K562 (cell line): Measurements from ENCODE around the gene TMIGD2. TPM values are rescaled to one million over a fixed set of nuclear protein-coding genes. Genes with fewer than 3 reads are reported as not detected.

Experiments used
- COPS2 ChIP-seq: fragments of 450-650 bp; conservative IDR thresholded peaks from 2 replicates; pipeline ENCODE4 v1.6.1; 2016; ENCODE audit warnings: mild to moderate bottlenecking, moderate library complexity
- HEY1 ChIP-seq: fragments of 250-450 bp; sonication (Bioruptor Pico); IDR thresholded peaks from 2 replicates; pipeline ENCODE4 v1.5.0; 2020; ENCODE audit warnings: mild to moderate bottlenecking, moderate library complexity, borderline replicate concordance
- JUN ChIP-seq, 2 experiments: sonication (generic) in 1 of 2; formaldehyde crosslinking in 1 of 2; IDR thresholded peaks; 2 replicates each; pipeline versions ENCODE4 v1.6.1 to v1.8.0; 2012 to 2022; ENCODE audit warnings: borderline replicate concordance in 2 of 2, mild to moderate bottlenecking in 2 of 2, improper control_type of control experiment in 1 of 2, low read depth in 1 of 2, low read length in 1 of 2, missing genetic modification reagents in 1 of 2
- JUNB ChIP-seq: fragments of 450-650 bp; formaldehyde crosslinking; conservative IDR thresholded peaks from 2 replicates; pipeline ENCODE4 v1.4.0; 2020; ENCODE audit warnings: mild to moderate bottlenecking
- KAT8 ChIP-seq: fragments of 450-650 bp; IDR thresholded peaks from 2 replicates; pipeline ENCODE4 v1.6.1; 2016; ENCODE audit warnings: low read depth, mild to moderate bottlenecking
- MLX ChIP-seq, 2 experiments: fragments of 450-650 bp in 1 of 2; sonication (generic) in 1 of 2; formaldehyde crosslinking; conservative IDR thresholded peaks; 2 replicates each; pipeline versions ENCODE4 v1.4.0 to v1.8.1; 2020 to 2022; ENCODE audit warnings: mild to moderate bottlenecking in 1 of 2, missing genetic modification reagents in 1 of 2
- NCOR1 ChIP-seq: fragments of 450-650 bp; IDR thresholded peaks from 2 replicates; pipeline ENCODE4 v1.6.1; 2016; ENCODE audit warnings: mild to moderate bottlenecking, moderate library complexity
- NFRKB ChIP-seq: fragments of 450-650 bp; IDR thresholded peaks from 2 replicates; pipeline ENCODE4 v1.6.1; 2016; ENCODE audit warnings: low read depth
- PCBP1 ChIP-seq: fragments of 200-400 bp; formaldehyde crosslinking; IDR thresholded peaks from 2 replicates; pipeline ENCODE4 v1.6.1; 2018; ENCODE audit warnings: mild to moderate bottlenecking, low read depth, low read length; ENCODE audit not compliant: poor library complexity, severe bottlenecking
- RNF2 ChIP-seq: sonication (generic); IDR thresholded peaks from 2 replicates; pipeline ENCODE4 v1.6.1; 2016
- RUNX1 ChIP-seq: sonication (generic); IDR thresholded peaks from 2 replicates; pipeline ENCODE4 v1.6.1; 2016; ENCODE audit warnings: antibody characterized with exemption, low read depth
- SMC3 ChIP-seq: conservative IDR thresholded peaks from 2 replicates; pipeline ENCODE4 v1.6.1; 2011; ENCODE audit warnings: low read depth, low read length, improper control_type of control experiment; ENCODE audit not compliant: insufficient read depth
- XRCC5 ChIP-seq: fragments of 200-400 bp; formaldehyde crosslinking; IDR thresholded peaks from 2 replicates; pipeline ENCODE4 v1.6.1; 2017; ENCODE audit warnings: low read depth, mild to moderate bottlenecking, low read length
- ZFP36 ChIP-seq: fragments of 150-350 bp; IDR thresholded peaks from 2 replicates; pipeline ENCODE4 v1.6.1; 2018; ENCODE audit warnings: low read length, low read depth; ENCODE audit not compliant: partially characterized antibody
- ZNF165 ChIP-seq: fragments of 250-450 bp; sonication (Bioruptor Pico); IDR thresholded peaks from 2 replicates; pipeline ENCODE4 v1.4.0; 2020; ENCODE audit warnings: borderline replicate concordance
- ZNF354B ChIP-seq: fragments of 250-450 bp; sonication (Bioruptor Pico); IDR thresholded peaks from 2 replicates; pipeline ENCODE4 v1.4.0; 2020
- ZNF75A ChIP-seq: fragments of 450-650 bp; formaldehyde crosslinking; IDR thresholded peaks from 2 replicates; pipeline ENCODE4 v1.4.0; 2020; ENCODE audit warnings: mild to moderate bottlenecking
- polyA plus RNA-seq, 8 experiments: library from polyadenylated mRNA; depleted of rRNA in 4 of 8; stranded (reverse) in 5 of 8; unstranded in 3 of 8; fragments of >200 nt; fragmentation: Nextera tagmentation in 2 of 8; fragmentation: Illumina TruSeq in 1 of 8; extraction: Ambion mirVana in 2 of 8; extraction: Trizol in 1 of 8; gene quantifications; 2 replicates each; pipeline versions ENCODE4 v1.2.1 to v1.2.3, GENCODE V29; 2011 to 2014; ENCODE audit warnings: inconsistent platforms in 1 of 8, missing spikeins in 1 of 8
- total RNA-seq, 7 experiments: library from RNA; depleted of rRNA in 6 of 7; stranded (reverse); fragments of >200 nt in 6 of 7; fragmentation: Illumina TruSeq in 2 of 7; extraction: Trizol in 2 of 7; gene quantifications; 2 replicates each; pipeline versions ENCODE4 v1.2.1 to v1.2.3, GENCODE V29; 2011 to 2021; ENCODE audit warnings: low replicate concordance in 1 of 7
- TF ChIP-seq, protein P1 (sequence below): fragments of 450-650 bp; formaldehyde crosslinking; IDR thresholded peaks from 2 replicates; pipeline ENCODE4 v1.4.0; 2022; ENCODE audit warnings: mild to moderate bottlenecking, moderate library complexity
- TF ChIP-seq, protein P2 (sequence below), 2 experiments: IDR thresholded peaks in 1 of 2; conservative IDR thresholded peaks in 1 of 2; 2 replicates each; pipeline ENCODE4 v1.6.1; 2016; ENCODE audit warnings: low read depth in 2 of 2, mild to moderate bottlenecking in 1 of 2, missing compliant biosample characterization in 1 of 2, missing genetic modification characterization in 1 of 2, moderate library complexity in 1 of 2
- TF ChIP-seq, protein P3 (sequence below): fragments of 250-450 bp; sonication (Bioruptor Pico); IDR thresholded peaks from 2 replicates; pipeline ENCODE4 v1.9.0; 2021; ENCODE audit warnings: mild to moderate bottlenecking
- TF ChIP-seq, protein P4 (sequence below): IDR thresholded peaks from 2 replicates; pipeline ENCODE4 v1.6.1; 2016; ENCODE audit warnings: missing genetic modification characterization, missing compliant biosample characterization

Gene TMIGD2
- total and polyA plus RNA-seq, 9 of the 15 experiments (the other 6 are each of a cell fraction or from before 2014, with no cell fraction given): not detected

- no peak for TF ChIP-seq ZNF165 (CRISPR knock-in tag)
- peak; percentile 97 for TF ChIP-seq XRCC5
- TF ChIP-seq, protein P1, sequence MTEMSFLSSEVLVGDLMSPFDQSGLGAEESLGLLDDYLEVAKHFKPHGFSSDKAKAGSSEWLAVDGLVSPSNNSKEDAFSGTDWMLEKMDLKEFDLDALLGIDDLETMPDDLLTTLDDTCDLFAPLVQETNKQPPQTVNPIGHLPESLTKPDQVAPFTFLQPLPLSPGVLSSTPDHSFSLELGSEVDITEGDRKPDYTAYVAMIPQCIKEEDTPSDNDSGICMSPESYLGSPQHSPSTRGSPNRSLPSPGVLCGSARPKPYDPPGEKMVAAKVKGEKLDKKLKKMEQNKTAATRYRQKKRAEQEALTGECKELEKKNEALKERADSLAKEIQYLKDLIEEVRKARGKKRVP (CRISPR knock-in tag): no peak
- no peak for TF ChIP-seq COPS2
- 0 out of 2 replicates have a peak, but pooled peaks have one; percentile 47 for TF ChIP-seq ZNF75A (CRISPR knock-in tag)
- TF ChIP-seq, protein P2, sequence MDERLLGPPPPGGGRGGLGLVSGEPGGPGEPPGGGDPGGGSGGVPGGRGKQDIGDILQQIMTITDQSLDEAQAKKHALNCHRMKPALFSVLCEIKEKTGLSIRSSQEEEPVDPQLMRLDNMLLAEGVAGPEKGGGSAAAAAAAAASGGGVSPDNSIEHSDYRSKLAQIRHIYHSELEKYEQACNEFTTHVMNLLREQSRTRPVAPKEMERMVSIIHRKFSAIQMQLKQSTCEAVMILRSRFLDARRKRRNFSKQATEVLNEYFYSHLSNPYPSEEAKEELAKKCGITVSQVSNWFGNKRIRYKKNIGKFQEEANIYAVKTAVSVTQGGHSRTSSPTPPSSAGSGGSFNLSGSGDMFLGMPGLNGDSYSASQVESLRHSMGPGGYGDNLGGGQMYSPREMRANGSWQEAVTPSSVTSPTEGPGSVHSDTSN (CRISPR knock-in tag; IDR thresholded peaks at IDR 0.05; ENCODE audit: low read depth): peak; percentile 99
- TF ChIP-seq, protein P2 (tag; conservative IDR thresholded peaks at IDR 0.05; ENCODE audit: low read depth): peak; percentile 100
- TF ChIP-seq, protein P3, sequence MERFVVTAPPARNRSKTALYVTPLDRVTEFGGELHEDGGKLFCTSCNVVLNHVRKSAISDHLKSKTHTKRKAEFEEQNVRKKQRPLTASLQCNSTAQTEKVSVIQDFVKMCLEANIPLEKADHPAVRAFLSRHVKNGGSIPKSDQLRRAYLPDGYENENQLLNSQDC (CRISPR knock-in tag): 0 out of 2 replicates have a peak, but pooled peaks have one; percentile 8
- TF ChIP-seq JUNB (CRISPR knock-in tag): no peak
- TF ChIP-seq ZNF354B (CRISPR knock-in tag): no peak
- 0 out of 2 replicates have a peak, but pooled peaks have one; percentile 36 for TF ChIP-seq RNF2
- peak; percentile 59; the same call in 1 of the 2 replicates for TF ChIP-seq KAT8
- TF ChIP-seq JUN (IDR thresholded peaks at IDR 0.05; ENCODE audit: borderline replicate concordance, low read depth, low read length): peak; percentile 56; the same call in 1 of the 2 replicates
- TF ChIP-seq JUN (CRISPR knock-in tag; IDR thresholded peaks at IDR 0.05; ENCODE audit: borderline replicate concordance): peak; percentile 18; the same call in 1 of the 2 replicates
- peak; percentile 93 for TF ChIP-seq NFRKB
- TF ChIP-seq HEY1 (CRISPR knock-in tag): no peak
- no peak for TF ChIP-seq MLX (CRISPR knock-in tag; conservative IDR thresholded peaks at IDR 0.05)
- no peak for TF ChIP-seq RUNX1
- TF ChIP-seq NCOR1: no peak; the same call in 1 of the 2 replicates
- no peak for TF ChIP-seq ZFP36
- 0 out of 2 replicates have a peak, but pooled peaks have one; percentile 23 for TF ChIP-seq SMC3
- TF ChIP-seq, protein P4, sequence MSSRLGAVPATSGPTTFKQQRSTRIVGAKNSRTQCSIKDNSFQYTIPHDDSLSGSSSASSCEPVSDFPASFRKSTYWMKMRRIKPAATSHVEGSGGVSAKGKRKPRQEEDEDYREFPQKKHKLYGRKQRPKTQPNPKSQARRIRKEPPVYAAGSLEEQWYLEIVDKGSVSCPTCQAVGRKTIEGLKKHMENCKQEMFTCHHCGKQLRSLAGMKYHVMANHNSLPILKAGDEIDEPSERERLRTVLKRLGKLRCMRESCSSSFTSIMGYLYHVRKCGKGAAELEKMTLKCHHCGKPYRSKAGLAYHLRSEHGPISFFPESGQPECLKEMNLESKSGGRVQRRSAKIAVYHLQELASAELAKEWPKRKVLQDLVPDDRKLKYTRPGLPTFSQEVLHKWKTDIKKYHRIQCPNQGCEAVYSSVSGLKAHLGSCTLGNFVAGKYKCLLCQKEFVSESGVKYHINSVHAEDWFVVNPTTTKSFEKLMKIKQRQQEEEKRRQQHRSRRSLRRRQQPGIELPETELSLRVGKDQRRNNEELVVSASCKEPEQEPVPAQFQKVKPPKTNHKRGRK: no peak
- no peak for TF ChIP-seq PCBP1
These were observed 55.2 kb downstream of the TMIGD2 start, which contains the start of gene YJU2 (continued) for GRCh38 chr19:4246767-4247593.
